ENCODE data around the gene SAFB.

SAFB gene

DNA sequence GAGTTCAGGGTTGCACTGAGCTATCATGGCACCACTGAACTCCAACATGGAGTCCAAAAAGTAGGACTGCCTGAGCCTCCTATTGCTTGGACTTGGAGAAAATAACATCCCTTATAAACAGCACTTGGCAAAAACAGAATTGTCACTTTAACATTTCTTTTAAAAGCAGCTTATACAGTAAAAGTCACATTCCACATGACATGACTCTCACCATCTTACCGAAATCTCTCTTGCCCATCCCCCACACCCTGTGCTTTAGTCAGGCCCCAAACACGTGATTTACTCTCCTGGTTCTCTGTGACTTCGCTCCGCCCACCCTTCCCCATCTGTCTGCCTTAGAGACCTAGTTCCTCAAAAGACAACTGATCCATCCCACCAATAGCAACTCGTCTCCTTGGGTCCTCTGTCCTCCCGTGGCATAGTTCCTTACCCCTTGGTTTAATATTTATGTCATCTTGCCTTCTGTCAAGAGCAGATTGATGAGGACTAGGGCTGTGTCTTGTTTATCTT is 4.6 kb downstream of the SAFB start:
- peak; percentile 27 for DNase-seq (ENCODE audit: low spot score)

DNA sequence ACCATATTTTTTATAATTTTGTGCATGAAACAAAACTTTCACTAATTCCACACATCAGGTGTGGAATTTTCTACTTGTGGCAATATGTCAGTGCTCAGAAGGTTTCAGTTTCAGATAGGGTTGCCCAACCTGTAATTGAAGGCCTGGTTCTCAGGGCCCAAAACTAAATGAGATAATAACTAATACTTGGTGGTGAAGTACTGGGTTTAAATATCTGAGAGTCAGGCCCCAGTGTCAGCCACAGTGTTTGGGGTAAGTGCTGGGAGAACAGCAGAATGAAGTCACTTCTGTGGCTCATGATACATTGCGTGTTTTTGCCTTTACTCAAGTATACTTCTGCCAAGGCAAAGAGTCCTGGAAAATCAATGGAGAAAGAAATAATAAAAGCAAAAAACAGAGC is 5.6 kb downstream of the SAFB start:
- peak; percentile 66 for DNase-seq (ENCODE audit: low spot score)

DNA sequence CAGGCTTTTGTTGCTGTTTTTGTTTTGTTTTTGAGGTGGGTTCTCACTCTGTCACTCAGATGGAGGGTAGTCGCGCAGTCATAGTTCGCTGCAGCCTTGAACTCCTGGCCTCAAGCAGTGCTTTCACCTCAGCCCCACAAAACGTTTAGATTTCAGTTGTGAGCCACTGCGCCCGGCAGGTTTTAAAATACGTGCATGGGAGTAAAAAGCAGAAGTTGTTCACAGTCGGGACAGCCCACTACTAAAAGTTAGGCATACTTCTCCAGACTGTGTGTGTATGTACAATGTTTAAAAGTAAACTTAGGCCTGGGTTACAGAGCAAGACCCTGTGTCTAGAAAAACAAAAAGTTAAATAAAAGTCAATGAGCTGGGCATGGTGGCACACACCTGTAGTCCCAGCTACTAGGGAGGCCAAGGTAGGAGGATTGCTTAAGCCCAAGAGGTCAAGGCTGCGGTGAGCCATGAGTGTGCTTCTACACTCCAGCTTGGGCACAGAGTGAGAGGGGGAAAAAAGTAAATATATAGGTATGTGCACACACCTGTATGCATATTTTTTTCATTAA is 6.1 kb downstream of the SAFB start:
- no peak for DNase-seq (ENCODE audit: low spot score)

DNA sequence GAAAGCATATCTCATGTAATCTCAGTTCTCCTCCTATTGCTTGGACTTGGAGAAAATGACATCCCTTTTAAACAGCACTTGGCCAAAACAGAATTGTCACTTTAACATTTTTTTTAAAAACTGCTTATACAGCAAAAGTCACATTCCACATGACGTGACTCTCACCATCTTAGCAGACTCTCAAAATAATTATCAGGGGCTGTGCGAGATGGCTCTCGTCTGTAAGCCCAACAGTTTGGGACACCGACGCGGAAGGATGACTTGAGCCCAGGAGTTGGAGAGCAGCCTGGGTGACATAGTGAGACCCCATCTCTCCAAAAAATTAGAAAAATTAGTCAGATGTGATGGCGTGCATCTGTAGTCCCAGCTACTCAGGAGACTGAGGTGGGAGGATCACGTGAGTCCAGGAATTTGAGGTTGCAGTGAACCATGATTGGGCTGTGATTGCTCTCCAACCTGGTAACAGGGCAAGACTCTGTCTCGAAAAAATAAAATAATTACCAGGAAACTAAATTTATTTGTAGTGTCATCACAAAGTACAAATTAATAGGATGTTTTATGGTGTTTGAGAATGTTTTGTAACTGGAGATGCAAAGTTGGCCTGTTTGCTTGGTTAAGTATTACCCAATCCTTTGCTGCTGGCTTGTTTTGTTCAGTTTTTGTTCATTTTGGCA is 8.8 kb downstream of the SAFB start:
- DNase-seq (ENCODE audit: low spot score) = peak; percentile 24

DNA sequence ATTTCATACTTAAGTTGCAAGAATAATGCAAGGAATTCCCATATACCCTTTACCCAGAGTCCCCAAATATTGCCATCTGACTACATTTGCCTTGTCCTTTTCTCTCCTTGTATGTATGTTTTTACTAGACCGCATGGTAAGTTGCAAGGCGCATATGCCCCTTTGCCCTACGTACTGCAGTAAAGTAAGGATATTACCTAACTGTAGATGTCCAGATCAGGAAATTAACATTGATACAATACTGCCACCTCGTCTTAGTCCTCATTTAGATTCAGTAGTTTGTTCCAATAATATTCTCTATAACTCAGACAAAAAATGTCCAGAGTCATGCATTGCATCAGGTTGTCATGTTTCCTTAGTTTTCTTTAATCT is 9.3 kb downstream of the SAFB start:
- DNase-seq (ENCODE audit: low spot score) = no peak

DNA sequence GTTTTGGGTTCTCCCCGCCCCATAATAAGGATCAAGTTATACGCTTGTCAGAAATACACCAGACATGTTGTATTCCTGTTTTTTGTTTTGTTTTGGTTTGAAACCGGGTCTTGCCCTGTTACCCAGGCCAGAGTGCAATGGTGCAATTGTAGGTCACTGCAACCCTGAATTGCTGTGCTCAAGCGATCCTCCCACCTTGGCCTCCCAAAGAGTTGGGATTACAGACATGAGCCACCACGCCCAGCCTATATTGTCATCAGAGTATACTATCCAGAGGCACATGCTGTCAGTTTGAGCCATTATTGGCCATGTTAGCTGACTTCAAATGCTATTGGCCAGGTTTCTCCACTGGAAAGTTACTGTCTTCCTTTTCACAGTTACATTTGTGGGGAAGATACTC is 9.8 kb downstream of the SAFB start:
- DNase-seq (ENCODE audit: low spot score) = no peak

DNA sequence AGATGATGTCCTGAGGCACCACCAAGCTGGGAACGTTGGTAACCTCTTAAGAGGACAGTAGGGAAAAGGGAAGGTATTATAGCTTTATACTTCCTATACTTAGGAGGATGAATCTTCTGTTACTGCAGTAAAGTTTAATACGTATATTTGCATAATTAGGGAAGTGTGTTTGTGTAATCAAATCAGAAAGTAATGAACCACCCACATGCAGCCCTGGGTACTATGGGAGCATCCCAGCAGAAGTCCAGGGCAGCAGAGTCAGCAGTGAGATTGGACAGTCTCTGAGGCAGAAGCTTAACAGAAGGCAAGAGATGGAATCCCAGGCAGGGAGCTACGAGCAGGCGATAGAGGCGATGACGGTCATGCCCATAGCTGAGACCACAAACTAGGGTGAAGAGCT is 12.5 kb downstream of the SAFB start:
- no peak for DNase-seq (ENCODE audit: low spot score)

DNA sequence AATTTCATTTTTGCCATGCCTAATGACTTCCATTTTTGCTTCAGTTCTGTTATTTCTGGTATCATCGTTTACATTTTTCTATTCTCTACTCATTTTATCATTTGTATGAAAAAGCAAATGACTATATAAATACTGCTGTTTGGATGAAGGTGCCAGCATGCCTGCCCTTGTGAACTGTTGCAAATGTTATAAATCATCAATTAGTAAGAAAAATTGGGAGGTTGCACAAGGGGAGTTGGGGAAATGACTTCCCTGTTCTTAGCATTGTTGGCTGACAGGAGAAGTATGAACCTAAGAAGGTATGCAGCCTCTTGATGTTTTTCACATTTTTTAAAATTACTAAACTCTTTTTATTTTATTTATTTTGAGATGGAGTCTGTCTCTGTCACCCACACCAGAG is 15.1 kb downstream of the SAFB start:
- DNase-seq (ENCODE audit: low spot score) = no peak

DNA sequence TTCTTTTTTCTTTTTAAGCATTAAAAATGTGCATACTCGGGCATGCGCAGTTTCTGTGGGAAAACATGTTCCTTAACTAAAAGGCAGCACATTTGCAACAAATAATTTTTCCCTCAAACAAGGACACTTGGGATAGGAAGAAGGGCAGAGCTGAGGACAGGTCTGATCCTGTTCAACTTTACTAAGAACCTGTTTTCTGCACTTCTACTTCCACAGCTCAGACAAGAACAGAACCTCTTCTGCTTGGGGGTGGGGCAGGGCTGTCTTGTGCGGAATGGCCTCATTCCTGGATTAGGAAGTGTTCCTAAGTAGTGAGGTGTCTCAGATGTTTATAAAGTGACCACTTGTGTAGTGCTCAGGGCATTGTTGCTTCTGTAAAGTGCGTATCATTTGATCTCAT is 18.3 kb downstream of the SAFB start:
- no peak for DNase-seq (ENCODE audit: low spot score)

DNA sequence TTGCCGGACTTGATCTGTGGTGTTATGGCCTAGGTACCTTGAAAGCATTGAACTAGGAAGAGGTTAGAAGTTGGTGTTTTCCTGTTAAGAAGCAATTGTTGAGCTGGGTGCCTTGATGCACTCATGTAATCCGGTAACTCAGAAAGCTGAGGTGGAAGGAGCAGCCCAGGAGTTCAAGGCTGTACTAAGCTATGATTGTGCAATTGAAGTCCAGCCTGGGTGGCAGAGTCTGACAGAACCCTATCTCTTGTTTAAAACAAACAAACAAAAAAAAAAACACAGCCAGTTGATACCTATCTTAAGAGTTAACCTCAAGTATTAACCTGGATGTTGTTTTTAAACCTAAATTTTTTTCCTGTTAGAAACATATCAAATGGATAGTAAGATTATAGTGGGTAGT is 19.3 kb downstream of the SAFB start:
- DNase-seq (ENCODE audit: low spot score) = no peak

DNA sequence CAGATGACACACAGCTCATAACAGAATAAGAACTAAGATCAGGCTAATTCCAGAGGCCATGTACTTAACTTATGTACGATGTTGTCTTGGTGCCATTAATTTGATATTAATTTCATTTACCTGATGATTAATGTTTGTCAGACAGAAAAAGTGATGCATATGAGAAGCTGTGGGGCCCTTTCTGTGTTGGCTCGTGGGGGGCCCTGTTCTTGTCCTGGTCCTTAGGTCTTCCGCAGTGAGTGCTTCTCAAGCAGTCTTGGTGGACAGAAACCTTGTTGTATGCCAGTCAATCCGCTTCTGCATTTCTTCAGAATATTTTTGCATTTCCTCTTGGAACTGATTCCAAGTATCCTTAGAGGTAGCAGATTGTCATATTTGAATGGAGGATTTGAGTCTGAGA is 20.2 kb downstream of the SAFB start:
- DNase-seq (ENCODE audit: low spot score) = no peak

DNA sequence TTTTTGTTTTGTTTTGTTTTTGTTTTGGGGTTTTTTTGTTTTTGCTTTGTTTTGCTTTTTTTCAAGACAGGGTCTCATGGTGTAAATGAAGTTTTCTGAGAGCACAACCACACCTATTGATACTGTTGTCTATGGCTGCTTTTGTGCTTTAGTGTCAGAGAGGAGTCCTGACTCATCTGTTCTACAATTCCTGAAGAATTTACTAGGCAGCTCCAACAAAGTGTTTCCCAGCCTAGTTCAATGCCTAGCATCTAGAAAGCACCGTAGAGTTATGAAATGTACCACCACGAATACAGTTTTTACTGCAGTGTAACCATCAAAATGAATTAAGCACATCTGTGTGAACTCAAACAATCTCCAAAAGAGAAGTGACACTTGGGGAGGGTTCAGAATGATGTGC is 21.2 kb downstream of the SAFB start:
- no peak for DNase-seq (ENCODE audit: low spot score)

DNA sequence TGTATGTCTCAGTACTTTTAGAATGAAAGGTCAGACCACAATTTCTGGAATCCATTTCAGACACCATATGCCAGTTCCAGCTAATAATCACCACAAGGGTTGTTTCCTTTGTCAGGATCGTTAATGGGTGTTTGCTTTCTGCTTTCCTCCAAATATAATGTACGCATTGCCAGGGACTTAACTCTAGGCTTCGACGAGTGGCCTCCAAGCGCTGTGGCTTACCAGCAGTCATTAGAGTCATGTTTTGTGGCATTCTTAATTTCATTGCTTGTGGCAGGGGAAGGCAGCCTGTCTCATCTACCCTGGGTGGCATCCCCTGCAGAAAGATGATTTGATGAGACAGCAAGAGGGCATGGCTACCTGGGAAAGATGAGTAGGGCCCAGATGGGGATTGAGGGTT is 22.5 kb downstream of the SAFB start:
- DNase-seq (ENCODE audit: low spot score) = no peak

DNA sequence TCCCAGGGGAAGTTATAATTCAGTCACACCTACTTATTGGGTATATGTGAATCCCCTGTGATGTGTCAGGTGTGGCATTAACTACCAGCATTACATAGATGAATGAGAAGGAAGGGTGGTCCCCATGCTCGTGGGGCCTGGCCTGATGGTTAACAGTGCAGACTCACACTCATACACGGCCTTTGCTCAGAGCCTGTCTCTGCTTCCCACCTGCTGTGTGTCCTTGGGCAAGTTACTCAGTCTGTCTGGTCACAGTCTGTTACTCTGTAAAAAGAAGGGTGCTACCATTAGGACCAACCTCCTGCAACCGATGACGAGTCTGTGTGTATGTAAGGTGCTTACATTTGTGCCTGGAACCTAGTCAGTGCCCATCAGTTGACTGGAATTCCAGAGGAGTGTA is 23.8 kb downstream of the SAFB start:
- DNase-seq (ENCODE audit: low spot score) = no peak

DNA sequence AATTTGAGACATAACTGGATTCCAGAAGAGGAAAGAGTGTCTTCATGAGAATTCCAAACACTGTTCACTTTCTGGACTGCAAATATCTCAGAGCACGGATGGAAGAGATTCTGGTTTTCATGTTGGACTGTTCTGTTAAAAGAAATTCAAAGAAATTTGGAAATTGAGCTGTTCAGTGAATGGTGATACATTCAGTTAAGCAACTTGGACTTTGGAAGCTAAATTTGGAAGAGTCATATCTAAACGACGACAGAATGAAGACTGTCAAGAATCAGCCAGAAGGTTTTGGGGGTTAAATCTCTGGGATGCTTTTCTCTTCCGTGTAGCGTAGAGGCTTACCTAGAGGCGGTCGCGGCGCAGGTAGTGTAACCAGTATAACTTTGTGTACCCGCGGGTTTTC is 25.6 kb downstream of the SAFB start:
- DNase-seq (ENCODE audit: low spot score) = no peak

DNA sequence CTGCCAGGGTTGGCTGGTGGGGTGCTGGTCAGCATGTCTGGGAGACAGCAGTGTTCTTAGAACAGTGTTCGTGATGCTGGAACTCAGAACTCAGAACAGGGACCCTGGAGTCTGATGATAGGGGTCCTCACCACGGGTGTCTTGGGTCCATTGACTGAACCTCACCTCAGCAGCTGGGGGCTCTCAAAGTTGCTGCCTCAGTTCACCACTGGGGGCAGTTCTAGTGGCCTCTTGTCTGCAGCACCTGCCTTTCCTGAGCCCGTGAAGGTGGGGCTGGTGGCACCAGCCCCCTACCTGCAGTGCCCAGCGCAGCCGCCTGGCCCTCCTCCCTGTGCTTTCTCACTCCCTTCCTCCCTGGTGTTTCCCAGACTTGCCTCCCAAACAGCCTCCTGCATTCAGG is 28.5 kb downstream of the SAFB start:
- no peak for DNase-seq (ENCODE audit: low spot score)

DNA sequence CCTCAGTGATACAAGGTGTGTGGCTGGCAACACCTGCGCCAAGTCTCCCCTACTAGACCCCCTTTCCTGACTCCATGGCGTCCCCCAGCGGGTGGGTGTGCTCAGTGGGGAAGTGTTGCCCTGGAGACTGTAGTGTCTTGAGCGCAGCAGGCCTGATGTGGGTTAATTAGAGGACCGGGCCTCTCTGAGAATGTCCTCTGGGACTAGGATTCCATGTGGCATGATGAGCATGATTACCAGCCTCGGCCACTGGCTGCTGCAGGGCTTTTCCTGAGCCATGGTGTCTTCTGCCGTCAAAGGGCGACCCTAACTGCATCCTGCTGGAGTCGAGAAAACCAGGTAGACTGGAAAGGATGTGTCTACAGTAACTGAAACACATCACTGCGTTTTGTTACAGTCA is 29.4 kb downstream of the SAFB start:
- DNase-seq (ENCODE audit: low spot score) = no peak

DNA sequence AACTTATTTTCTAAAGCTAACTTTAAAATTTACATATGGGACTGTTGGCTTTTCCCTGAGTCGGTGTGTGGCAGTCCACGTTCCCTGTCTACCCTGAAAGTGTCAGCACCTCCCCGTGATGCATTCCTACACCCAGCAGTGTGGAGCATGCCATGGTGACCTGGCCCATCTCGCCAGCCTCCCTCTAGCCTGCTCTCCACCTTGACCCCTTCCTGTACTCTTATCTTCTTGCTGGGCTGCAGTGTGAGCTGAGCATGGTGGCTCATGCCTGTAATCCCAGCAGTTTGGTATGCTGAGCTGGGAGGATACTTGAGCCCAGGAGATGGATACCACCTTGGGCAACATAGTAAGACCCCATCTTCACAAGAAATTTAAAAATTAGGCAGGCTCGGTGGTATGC is 32.0 kb downstream of the SAFB start:
- DNase-seq (ENCODE audit: low spot score) = no peak

DNA sequence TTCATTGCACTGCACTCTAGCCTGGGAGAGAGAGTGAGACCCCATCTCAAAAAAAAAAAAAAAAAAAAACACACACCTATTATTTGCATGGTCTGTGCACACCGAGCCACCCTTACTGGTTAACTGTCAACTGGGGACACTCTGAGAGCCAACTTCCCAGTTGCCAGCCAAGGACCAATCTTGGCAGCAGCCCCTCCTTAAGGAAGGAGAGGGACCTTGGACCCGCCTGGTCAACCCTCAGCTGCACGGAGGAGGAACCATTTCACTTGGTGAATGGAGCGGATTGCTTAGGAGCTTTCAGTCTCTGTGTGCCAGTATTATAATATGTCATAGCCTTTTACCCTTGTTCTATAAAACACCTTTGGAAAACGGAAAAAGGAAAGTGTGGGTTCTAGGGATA is 32.5 kb downstream of the SAFB start:
- DNase-seq (ENCODE audit: low spot score) = no peak

DNA sequence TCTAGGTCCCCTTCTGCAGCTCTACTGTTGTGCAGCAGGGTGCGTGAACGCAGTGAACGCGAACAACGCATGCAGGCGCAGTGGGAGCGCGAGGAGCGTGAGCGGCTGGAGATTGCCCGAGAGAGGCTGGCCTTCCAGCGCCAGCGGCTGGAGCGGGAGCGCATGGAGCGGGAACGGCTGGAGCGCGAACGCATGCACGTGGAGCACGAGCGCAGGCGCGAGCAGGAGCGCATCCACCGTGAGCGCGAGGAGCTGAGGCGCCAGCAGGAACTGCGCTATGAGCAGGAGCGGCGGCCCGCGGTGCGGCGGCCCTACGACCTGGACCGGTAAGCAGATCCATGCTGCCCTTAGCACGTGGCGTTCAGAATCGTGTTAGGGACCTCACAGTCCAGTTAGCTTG is 38.6 kb downstream of the SAFB start:
- no peak for DNase-seq (ENCODE audit: low spot score)

DNA sequence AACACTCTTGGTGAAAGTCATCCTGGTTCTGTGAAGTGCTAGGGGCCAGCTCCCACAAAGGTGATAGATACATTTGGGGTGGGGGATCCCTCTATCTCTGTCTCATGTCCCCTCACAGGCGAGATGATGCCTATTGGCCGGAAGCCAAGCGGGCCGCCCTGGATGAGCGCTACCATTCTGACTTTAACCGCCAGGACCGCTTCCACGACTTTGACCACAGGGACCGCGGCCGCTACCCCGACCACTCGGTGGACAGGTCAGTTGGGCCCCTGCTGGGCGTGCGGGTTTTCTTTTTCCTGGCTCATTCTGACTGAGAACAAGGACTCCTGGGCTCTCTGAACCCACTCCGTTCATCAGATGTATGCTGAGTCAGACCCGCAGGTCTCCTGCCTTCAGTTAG is 41.0 kb downstream of the SAFB start:
- no peak for DNase-seq (ENCODE audit: low spot score)

DNA sequence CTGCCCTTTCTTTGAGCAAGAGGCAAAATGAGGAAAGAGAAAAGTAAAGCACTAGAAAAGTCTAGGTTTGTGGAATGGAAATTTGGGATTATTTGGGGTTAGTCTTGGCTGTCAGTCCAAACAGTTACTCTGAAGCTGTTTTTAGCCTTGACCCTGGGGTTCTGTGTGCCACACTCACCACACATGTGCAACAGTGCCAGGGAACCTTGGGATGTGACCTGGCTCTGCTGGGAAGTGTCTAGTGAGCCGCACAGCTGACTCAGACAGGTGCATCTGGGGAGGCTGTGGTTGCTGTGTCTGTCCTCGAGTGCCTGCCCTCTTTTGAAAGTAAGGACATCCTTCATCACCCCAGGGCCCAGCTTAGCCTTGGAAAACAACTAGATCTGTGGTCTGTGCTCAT is 41.6 kb downstream of the SAFB start:
- DNase-seq (ENCODE audit: low spot score) = no peak

DNA sequence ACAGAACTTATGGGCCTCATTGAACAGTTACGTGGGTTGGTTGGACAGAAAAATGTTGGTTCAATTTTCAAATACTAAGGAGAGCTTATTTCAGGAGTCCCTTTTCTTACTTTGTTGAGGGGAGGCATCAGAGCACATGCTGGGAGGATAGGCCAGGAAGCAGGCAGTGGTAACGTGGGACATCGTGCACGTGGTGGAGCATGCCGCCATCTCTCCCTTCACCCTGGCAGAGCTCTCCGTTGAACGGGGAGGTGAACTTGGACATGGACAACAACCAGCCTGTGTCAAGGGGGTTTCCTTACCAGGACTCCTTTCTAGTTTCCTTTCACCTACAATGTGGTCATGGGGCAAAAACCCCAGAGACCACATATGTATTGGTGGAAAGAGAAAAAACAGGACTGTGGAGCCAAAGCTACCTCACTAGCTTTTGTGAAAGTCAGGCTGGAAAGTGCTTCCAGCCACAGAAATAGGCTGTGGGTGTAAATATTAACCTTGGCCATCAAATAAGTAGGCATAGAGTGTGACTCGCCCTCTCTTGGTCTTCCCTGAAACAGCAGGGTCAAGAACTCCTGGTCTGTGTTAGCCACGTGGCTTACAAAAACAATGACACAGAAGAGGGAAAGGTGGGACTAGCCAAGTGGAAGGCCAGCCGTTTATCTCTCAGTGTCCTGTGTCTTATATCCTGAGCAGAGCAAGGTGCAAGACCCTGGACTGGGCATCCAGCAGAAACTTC is 43.1 kb downstream of the SAFB start:
- peak; percentile 68 for DNase-seq (ENCODE audit: low spot score)
